ENCODE results near the gene IP6K2. TPM values are rescaled to one million over a fixed set of nuclear protein-coding genes. Genes with fewer than 3 reads are reported as not detected.
A peak's percentile ranks its signal among the peaks of the same experiment; 100 is the strongest.

The IP6K2 gene
- total and polyA plus RNA-seq, 2 of the 13 experiments (the other 11 are each of a cell fraction or from before 2014, with no cell fraction given): 85.5 to 112 TPM

DNA sequence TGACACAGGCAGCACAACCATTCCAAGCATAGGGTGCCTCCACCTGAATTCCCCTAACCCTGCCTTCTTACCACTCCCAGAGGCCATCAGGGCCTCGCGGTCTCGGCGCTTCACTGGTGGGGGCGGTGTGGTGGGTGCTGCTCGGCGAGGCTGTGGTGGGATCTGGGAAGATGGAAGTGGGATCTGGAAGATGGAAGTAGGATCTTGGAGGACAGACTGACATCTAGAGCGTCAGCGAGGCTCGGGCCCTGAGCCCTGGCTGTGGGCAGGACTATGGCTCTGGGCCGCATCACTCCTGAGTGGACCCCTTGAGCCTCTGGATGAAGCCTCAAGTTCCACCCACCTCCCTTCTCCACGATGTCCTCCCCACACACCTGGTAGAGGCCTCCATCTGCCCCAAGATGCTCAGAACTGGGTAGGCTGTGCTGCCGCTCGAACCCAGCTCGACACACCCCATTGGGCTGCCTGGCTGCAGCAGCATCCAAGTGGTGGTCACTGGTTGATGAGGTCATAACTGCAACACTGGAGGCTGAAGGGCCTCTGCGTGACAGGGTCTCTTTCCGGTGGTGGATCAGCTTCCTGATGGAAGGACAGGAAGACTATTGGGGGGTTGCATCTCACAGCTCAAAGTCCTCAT is 34.9 kb downstream of the IP6K2 start:
- Histone ChIP-seq H3K4me2 (ENCODE audit: low read depth, low read length) (no peak overlapping the region), H3K4me3 (replicated peaks in 1 of 3; ENCODE audit: insufficient read depth in 1 of 3, low read depth in 2 of 3, low read length in 3 of 3) (no peak overlapping the region), H3K9me3 (ENCODE audit: low read length) (no peaks in the 10 kb centered on the region), H3K27ac (ENCODE audit: extremely low read length, insufficient read depth, low read length) (no peak overlapping the region), H3K36me3 (replicated peaks in 1 of 2; ENCODE audit: control insufficient read depth in 1 of 2, insufficient read depth in 2 of 2, low read length in 2 of 2) (peaks cover 39 to 63% of the 10 kb centered on the region in 2 experiments), H3K9ac (ENCODE audit: insufficient read depth, low read depth, low read length) (no peak overlapping the region), H4K20me1 (ENCODE audit: insufficient read depth, low read length) (0 out of 2 replicates have a peak, but pooled peaks cover 4% of the 10 kb centered on the region), H3K4me1 (ENCODE audit: insufficient read depth, low read length) (peaks cover 26% of the 10 kb centered on the region), H2AFZ (ENCODE audit: low read length) (no peak overlapping the region), H3K27me3 (ENCODE audit: control insufficient read depth in 1 of 2, insufficient read depth in 2 of 2, low read length in 2 of 2) (no peaks in the 10 kb centered on the region; a peak in 2 of 5 replicates), H3K79me2 (ENCODE audit: insufficient read depth, low read length) (peaks cover 25% of the 10 kb centered on the region)
- peak; percentile 27; the same call in 1 of the 2 replicates for TF ChIP-seq ATF7 (IDR thresholded peaks at IDR 0.05)
- no peak for TF ChIP-seq ATF7 (CRISPR knock-in tag; IDR thresholded peaks at IDR 0.05)
- TF ChIP-seq CREB1 (IDR thresholded peaks at IDR 0.05): 0 out of 2 replicates have a peak, but pooled peaks have one; percentile 15
- no peak for TF ChIP-seq CREB1 (CRISPR knock-in tag; IDR thresholded peaks at IDR 0.05)
- no peak for TF ChIP-seq ZIK1 (CRISPR knock-in tag; IDR thresholded peaks at IDR 0.05; ENCODE audit: borderline replicate concordance, low read depth)
- BruUV-seq (replicated peaks): no TSS peak
- POLR2A ChIA-PET: no interaction called here
- ATAC-seq: no peak
- WGBS (ENCODE audit: low lambda C conversion rate): 95% methylated on average over 12 of the region's 17 CpGs
- no peak for DNase-seq (ENCODE audit: low spot score)
- FAIRE-seq: no peak
- CTCF ChIA-PET (ENCODE audit: low intra/inter-chr PET ratio, low total read pairs): no interaction called here
- in situ Hi-C loops (cut with HindIII; ENCODE audit: extremely low pct_ligation_motif_present, low pct_unique_long_range_greater_than_20kb): no loop called here
- intact Hi-C loops (cut with micrococcal nuclease; ENCODE audit: unreplicated experiment): no loop called here

DNA sequence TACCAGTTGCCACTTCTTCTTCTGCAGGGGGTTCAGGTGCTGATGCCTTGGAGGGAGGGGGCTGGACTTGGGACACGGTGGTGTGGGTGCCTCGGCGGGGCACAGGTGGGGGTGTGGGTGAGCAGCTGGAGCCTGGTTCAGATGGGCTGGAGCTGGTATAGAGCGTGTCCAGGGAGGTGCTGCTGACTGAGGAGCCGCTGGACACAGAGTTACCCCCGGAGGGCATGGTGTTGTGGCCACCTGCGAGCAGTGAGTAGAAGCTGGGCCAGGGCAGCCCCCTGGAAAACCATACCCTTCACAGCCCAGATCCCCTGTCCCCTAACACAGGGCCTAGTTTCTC is 35.5 kb downstream of the IP6K2 start:
- Histone ChIP-seq H3K9me3 (ENCODE audit: low read length) (no peaks in the 10 kb centered on the region), H3K9ac (ENCODE audit: insufficient read depth, low read depth, low read length) (no peak overlapping the region), H3K27me3 (ENCODE audit: control insufficient read depth in 1 of 2, insufficient read depth in 2 of 2, low read length in 2 of 2) (no peaks in the 10 kb centered on the region; a peak in 1 of 5 replicates), H3K79me2 (ENCODE audit: insufficient read depth, low read length) (peaks cover 25% of the 10 kb centered on the region), H3K4me2 (ENCODE audit: low read depth, low read length) (no peak overlapping the region), H3K36me3 (replicated peaks in 1 of 2; ENCODE audit: control insufficient read depth in 1 of 2, insufficient read depth in 2 of 2, low read length in 2 of 2) (peaks cover 39 to 63% of the 10 kb centered on the region in 2 experiments), H3K4me3 (replicated peaks in 1 of 3; ENCODE audit: insufficient read depth in 1 of 3, low read depth in 2 of 3, low read length in 3 of 3) (no peak overlapping the region), H3K27ac (ENCODE audit: extremely low read length, insufficient read depth, low read length) (no peak overlapping the region), H3K4me1 (ENCODE audit: insufficient read depth, low read length) (peaks cover 24% of the 10 kb centered on the region), H4K20me1 (ENCODE audit: insufficient read depth, low read length) (0 out of 2 replicates have a peak, but pooled peaks cover 4% of the 10 kb centered on the region), H2AFZ (ENCODE audit: low read length) (no peak overlapping the region)
- in situ Hi-C loops (cut with HindIII; ENCODE audit: extremely low pct_ligation_motif_present, low pct_unique_long_range_greater_than_20kb): no loop called here
- ChIA-PET CTCF (ENCODE audit: low intra/inter-chr PET ratio, low total read pairs) (no interaction called here), POLR2A (interaction anchor here (0.9 kb wide), 1 partner anchor 18 kb away, joined by 3 read pairs; no protein-coding TSS in a partner anchor)
- ATAC-seq: no peak
- WGBS (ENCODE audit: low lambda C conversion rate): 100% methylated on average over 6 of the region's 7 CpGs
- DNase-seq (ENCODE audit: low spot score): no peak
- FAIRE-seq: no peak
- intact Hi-C loops (cut with micrococcal nuclease; ENCODE audit: unreplicated experiment): no loop called here
- BruUV-seq (replicated peaks): no TSS peak
- no peak for TF ChIP-seq SKI (IDR thresholded peaks at IDR 0.05; ENCODE audit: partially characterized antibody)
- TF ChIP-seq ZNF205 (CRISPR knock-in tag; IDR thresholded peaks at IDR 0.05): no peak
- no peak for TF ChIP-seq RNF2 (conservative IDR thresholded peaks at IDR 0.05; ENCODE audit: low read depth)
- no peak for TF ChIP-seq KDM5A (IDR thresholded peaks at IDR 0.05; ENCODE audit: borderline replicate concordance, low read length)
- TF ChIP-seq, protein P1, sequence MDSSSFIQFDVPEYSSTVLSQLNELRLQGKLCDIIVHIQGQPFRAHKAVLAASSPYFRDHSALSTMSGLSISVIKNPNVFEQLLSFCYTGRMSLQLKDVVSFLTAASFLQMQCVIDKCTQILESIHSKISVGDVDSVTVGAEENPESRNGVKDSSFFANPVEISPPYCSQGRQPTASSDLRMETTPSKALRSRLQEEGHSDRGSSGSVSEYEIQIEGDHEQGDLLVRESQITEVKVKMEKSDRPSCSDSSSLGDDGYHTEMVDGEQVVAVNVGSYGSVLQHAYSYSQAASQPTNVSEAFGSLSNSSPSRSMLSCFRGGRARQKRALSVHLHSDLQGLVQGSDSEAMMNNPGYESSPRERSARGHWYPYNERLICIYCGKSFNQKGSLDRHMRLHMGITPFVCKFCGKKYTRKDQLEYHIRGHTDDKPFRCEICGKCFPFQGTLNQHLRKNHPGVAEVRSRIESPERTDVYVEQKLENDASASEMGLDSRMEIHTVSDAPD (CRISPR knock-in tag; IDR thresholded peaks at IDR 0.05): no peak
- no peak for TF ChIP-seq SMC3 (IDR thresholded peaks at IDR 0.05; ENCODE audit: low read length)
- no peak for TF ChIP-seq ZNF614 (CRISPR knock-in tag; IDR thresholded peaks at IDR 0.05; ENCODE audit: borderline replicate concordance)
- TF ChIP-seq, protein P2, sequence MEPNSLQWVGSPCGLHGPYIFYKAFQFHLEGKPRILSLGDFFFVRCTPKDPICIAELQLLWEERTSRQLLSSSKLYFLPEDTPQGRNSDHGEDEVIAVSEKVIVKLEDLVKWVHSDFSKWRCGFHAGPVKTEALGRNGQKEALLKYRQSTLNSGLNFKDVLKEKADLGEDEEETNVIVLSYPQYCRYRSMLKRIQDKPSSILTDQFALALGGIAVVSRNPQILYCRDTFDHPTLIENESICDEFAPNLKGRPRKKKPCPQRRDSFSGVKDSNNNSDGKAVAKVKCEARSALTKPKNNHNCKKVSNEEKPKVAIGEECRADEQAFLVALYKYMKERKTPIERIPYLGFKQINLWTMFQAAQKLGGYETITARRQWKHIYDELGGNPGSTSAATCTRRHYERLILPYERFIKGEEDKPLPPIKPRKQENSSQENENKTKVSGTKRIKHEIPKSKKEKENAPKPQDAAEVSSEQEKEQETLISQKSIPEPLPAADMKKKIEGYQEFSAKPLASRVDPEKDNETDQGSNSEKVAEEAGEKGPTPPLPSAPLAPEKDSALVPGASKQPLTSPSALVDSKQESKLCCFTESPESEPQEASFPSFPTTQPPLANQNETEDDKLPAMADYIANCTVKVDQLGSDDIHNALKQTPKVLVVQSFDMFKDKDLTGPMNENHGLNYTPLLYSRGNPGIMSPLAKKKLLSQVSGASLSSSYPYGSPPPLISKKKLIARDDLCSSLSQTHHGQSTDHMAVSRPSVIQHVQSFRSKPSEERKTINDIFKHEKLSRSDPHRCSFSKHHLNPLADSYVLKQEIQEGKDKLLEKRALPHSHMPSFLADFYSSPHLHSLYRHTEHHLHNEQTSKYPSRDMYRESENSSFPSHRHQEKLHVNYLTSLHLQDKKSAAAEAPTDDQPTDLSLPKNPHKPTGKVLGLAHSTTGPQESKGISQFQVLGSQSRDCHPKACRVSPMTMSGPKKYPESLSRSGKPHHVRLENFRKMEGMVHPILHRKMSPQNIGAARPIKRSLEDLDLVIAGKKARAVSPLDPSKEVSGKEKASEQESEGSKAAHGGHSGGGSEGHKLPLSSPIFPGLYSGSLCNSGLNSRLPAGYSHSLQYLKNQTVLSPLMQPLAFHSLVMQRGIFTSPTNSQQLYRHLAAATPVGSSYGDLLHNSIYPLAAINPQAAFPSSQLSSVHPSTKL (CRISPR knock-in tag; IDR thresholded peaks at IDR 0.05): no peak
- TF ChIP-seq SMARCE1 (IDR thresholded peaks at IDR 0.05; ENCODE audit: borderline replicate concordance): no peak

Measured in HepG2 (cell line).